ENCODE data around the gene CBR1. TPM values are rescaled to one million over a fixed set of nuclear protein-coding genes. Genes with fewer than 3 reads are reported as not detected.

CBR1 gene
- total and polyA plus RNA-seq, 9 of the 15 experiments (the other 6 are each of a cell fraction or from before 2014, with no cell fraction given) = 2.5 to 33.8 (median 15.1) TPM

DNA sequence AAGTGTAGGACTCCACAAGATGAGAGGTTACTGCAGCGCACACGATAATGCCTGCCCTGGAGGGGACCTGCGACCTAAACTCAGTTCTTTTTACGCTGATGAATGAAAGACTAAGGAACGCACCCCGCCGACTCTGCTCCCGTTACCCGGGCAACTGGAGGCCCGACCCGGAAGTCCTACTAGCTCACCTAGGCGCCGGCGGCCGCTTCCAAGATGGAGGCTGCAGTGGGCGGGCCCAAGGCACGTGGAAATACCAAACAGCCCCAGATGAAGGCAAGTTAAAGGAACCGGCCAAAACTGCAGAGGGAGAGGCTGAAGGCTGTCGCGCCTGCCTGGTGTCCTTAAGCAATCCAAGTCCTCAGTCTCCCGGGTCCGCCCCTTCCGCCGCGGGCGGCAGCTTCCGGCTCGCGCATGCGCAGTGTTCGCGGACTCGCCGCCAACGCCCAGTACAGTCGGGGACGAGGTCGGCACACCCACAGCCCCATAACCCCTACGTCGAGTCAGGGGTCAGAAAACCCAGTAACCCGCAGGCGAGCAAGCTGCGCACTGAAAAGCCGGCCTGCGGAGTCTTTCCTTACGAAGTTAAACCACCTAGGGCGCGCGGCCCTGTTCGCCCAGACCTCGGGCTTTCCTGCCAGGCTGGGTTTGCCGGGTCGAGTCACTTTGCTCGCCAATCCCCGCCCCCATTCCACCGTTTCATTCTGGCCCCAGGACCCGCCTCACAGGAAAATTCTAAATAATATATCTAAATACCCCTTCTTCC, 9.5 kb upstream of the CBR1 start, which contains the start of gene SETD4 (continued):
- TF ChIP-seq STAT6 (CRISPR knock-in tag; IDR thresholded peaks at IDR 0.05) (peak; percentile 75; the same call in 1 of the 2 replicates), ZNF143 (CRISPR knock-in tag; IDR thresholded peaks at IDR 0.05) (0 out of 2 replicates have a peak, but pooled peaks have one; percentile 36), GATAD2A (IDR thresholded peaks at IDR 0.05) (no peak), SRSF1 (IDR thresholded peaks at IDR 0.05; ENCODE audit: low read depth, low read length) (no peak), HEY1 (CRISPR knock-in tag; IDR thresholded peaks at IDR 0.05; ENCODE audit: borderline replicate concordance) (no peak), MLLT1 (IDR thresholded peaks at IDR 0.05) (peak in 1 of 2 experiments; percentile 76; a peak in 2 of 4 replicates), BHLHE40 (IDR thresholded peaks at IDR 0.05; ENCODE audit: low read length) (peak; percentile 70), NR2C2 (CRISPR knock-in tag; IDR thresholded peaks at IDR 0.05) (peak; percentile 90), NR2C2 (tag; IDR thresholded peaks at IDR 0.05) (peak; percentile 99), GABPB1 (CRISPR knock-in tag; IDR thresholded peaks at IDR 0.05) (peak; percentile 91), HMGN3 (IDR thresholded peaks at IDR 0.05; ENCODE audit: borderline replicate concordance, extremely low read depth, insufficient read length, low read depth, low read length) (peak; percentile 75), ZNF124 (CRISPR knock-in tag; IDR thresholded peaks at IDR 0.05) (no peak), GATAD2B (IDR thresholded peaks at IDR 0.05; ENCODE audit: borderline replicate concordance) (no peak), TBP (optimal IDR thresholded peaks at IDR 0.05; ENCODE audit: low read depth, low read length) (peak; percentile 83), CSDE1 (IDR thresholded peaks at IDR 0.05) (peak in 1 of 2 experiments; percentile 71; a peak in 1 of 4 replicates), HDAC3 (IDR thresholded peaks at IDR 0.05; ENCODE audit: borderline replicate concordance, partially characterized antibody) (no peak), E2F6 (IDR thresholded peaks at IDR 0.05; ENCODE audit: borderline replicate concordance in 1 of 2, extremely low read depth in 1 of 2, insufficient read depth in 1 of 2, insufficient read length in 1 of 2, low read depth in 1 of 2, low read length in 1 of 2, poor library complexity in 1 of 2, severe bottlenecking in 1 of 2) (peak; percentile 43 to 75), SMARCE1 (IDR thresholded peaks at IDR 0.05) (peak; percentile 32; the same call in 1 of the 2 replicates), NRF1 (conservative IDR thresholded peaks at IDR 0.05 in 1 of 2, IDR thresholded peaks at IDR 0.05 in 1 of 2) (peak; percentile 99 to 100), SRSF7 (optimal IDR thresholded peaks at IDR 0.05; ENCODE audit: low read depth, low read length) (no peak), RHOXF2B (CRISPR knock-in tag; conservative IDR thresholded peaks at IDR 0.05) (0 out of 2 replicates have a peak, but pooled peaks have one; percentile 64), TAF1 (IDR thresholded peaks at IDR 0.05; ENCODE audit: control insufficient read depth, extremely low read depth, insufficient read depth, low read length, severe bottlenecking) (peak; percentile 79), TRIM28 (IDR thresholded peaks at IDR 0.05) (no peak)

Data from K562 (cell line).